ENCODE measurements around the gene C2orf76. TPM values are rescaled to one million over a fixed set of nuclear protein-coding genes. Genes with fewer than 3 reads are reported as not detected.

The C2orf76 gene
- total and polyA plus RNA-seq, 12 donors = 2.2 to 47.4 (median 16.9) TPM

Other genes starting within 250 kb of the C2orf76 start
- not detected for gene C1QL2, start 208.1 kb downstream of the C2orf76 start, total RNA-seq
- not detected for gene C1QL2, start 208.1 kb downstream of the C2orf76 start, polyA plus RNA-seq
- gene STEAP3, start 143.0 kb downstream of the C2orf76 start, total RNA-seq = 10 to 100 TPM in 5 of 9 donors, 1 to 10 TPM in 4; 1.3 to 48.2 (median 13.2) TPM
- 1 to 10 TPM; 4.1 to 5.1 (median 4.3) TPM for gene STEAP3, start 143.0 kb downstream of the C2orf76 start, polyA plus RNA-seq
- gene DBI, start 143 bp upstream of the C2orf76 start, total RNA-seq = 100 to 1,000 TPM in 3 of 9 donors, 10 to 100 TPM in 6; 32.3 to 130 (median 91.8) TPM
- 100 to 1,000 TPM; 239 to 367 (median 242) TPM for gene DBI, start 143 bp upstream of the C2orf76 start, polyA plus RNA-seq
- 10 to 100 TPM in 8 of 9 donors, 1 to 10 TPM in 1; 5.5 to 31.8 (median 18.4) TPM for gene TMEM37, start 65.0 kb upstream of the C2orf76 start, total RNA-seq
- gene TMEM37, start 65.0 kb upstream of the C2orf76 start, polyA plus RNA-seq = 1 to 10 TPM; 6.9 to 8.5 (median 7.2) TPM
- 1 to 10 TPM in 1 of 9 donors, under 1 TPM in 3, not detected in 5; 0.33 to 1.6 (median 0.44) TPM for gene SCTR, start 157.6 kb upstream of the C2orf76 start, total RNA-seq
- 1 to 10 TPM in 2 of 3 donors, under 1 TPM in 1; 0.35 to 8.3 (median 4.4) TPM for gene SCTR, start 157.6 kb upstream of the C2orf76 start, polyA plus RNA-seq
- gene CFAP221, start 177.6 kb upstream of the C2orf76 start, total RNA-seq = 10 to 100 TPM in 2 of 9 donors, 1 to 10 TPM in 7; 1.1 to 14.0 (median 4.1) TPM
- 1 to 10 TPM; 4.3 to 4.8 (median 4.8) TPM for gene CFAP221, start 177.6 kb upstream of the C2orf76 start, polyA plus RNA-seq

All from adrenal gland (tissue), 12 donors.